ENCODE results near the gene SARDH. TPM values are rescaled to one million over a fixed set of nuclear protein-coding genes. Genes with fewer than 3 reads are reported as not detected.

SARDH gene
- total and polyA plus RNA-seq, 4 experiments from 2014 or later = 2.5 to 19.3 (median 11.4) TPM

- Mint-ChIP-seq H3K36me3 (no peaks in the 10 kb centered on the region), H3K4me1 (peaks cover 12 to 43% (median 24%) of the 10 kb centered on the region in 4 donors), H3K27ac (peak overlapping the region in 2 of 7 donors; percentile 60 to 82), H3K27me3 (peaks cover 14 to 45% of the 10 kb centered on the region in 2 donors), H3K4me3 (peak overlapping the region in 4 of 8 donors; percentile 43 to 66 (median 56)), H3K9me3 (no peaks in the 10 kb centered on the region)
- Histone ChIP-seq H3K4me1 (ENCODE audit: insufficient read depth, low read length) (peaks cover 34% of the 10 kb centered on the region), H3K27ac (ENCODE audit: low read depth, low read length) (no peak overlapping the region), H3K36me3 (ENCODE audit: insufficient read depth, low read length) (no peaks in the 10 kb centered on the region), H3K9me3 (ENCODE audit: control insufficient read depth in 1 of 2, low read length in 2 of 2) (no peaks in the 10 kb centered on the region), H3K27me3 (ENCODE audit: insufficient read depth, low read length) (peaks cover 6% of the 10 kb centered on the region), H3K4me3 (ENCODE audit: low read length in 2 of 2) (no peak overlapping the region)
- CTCF ChIA-PET (ENCODE audit: partially characterized antibody) = interaction anchor here (1.2 to 1.3 kb wide), 2 partner anchors 27 to 58 kb away, joined by 4 to 6 read pairs; no protein-coding TSS in a partner anchor
- intact Hi-C loops (cut with micrococcal nuclease) = loop anchor here (1.0 to 2.0 kb wide), 3 partner anchors 46 to 70 kb away; no protein-coding TSS in a partner anchor
- peak; percentile 40 to 60 (median 49) for DNase-seq
- POLR2A ChIA-PET (ENCODE audit: partially characterized antibody) = interaction anchor here (1.3 kb wide), 2 partner anchors 8 to 21 kb away, joined by 3 to 5 read pairs; no protein-coding TSS in a partner anchor
Measured at GRCh38 chr9:133656211-133657119, 81.7 kb downstream of the SARDH start.

- no peaks in the 10 kb centered on the region for H3K36me3 Mint-ChIP-seq
- POLR2A ChIA-PET (ENCODE audit: partially characterized antibody) = interaction anchor here (1.3 kb wide), 2 partner anchors 9 to 22 kb away, joined by 3 to 5 read pairs; no protein-coding TSS in a partner anchor
Measured at GRCh38 chr9:133655701-133656100, 82.5 kb downstream of the SARDH start.

GRCh38 chr9:133654736-133655657, 83.2 kb downstream of the SARDH start:
- peaks cover 6% of the 10 kb centered on the region for H3K27me3 ChIP-seq (ENCODE audit: insufficient read depth, low read length)
- H3K4me3 ChIP-seq (ENCODE audit: low read length in 2 of 2) = no peak overlapping the region
- intact Hi-C loops (cut with micrococcal nuclease) = no loop called here
- H3K36me3 ChIP-seq (ENCODE audit: insufficient read depth, low read length) = no peaks in the 10 kb centered on the region
- no peaks in the 10 kb centered on the region for H3K36me3 Mint-ChIP-seq
- no peak for DNase-seq
- no peaks in the 10 kb centered on the region for H3K9me3 ChIP-seq (ENCODE audit: control insufficient read depth in 1 of 2, low read length in 2 of 2)
- CTCF ChIA-PET (ENCODE audit: partially characterized antibody) = no interaction called here
- H3K27ac Mint-ChIP-seq = peak overlapping the region in 1 of 7 donors; percentile 30
- peak overlapping the region in 1 of 8 donors; percentile 46 for H3K4me3 Mint-ChIP-seq
- peaks cover 34% of the 10 kb centered on the region for H3K4me1 ChIP-seq (ENCODE audit: insufficient read depth, low read length)
- H3K4me1 Mint-ChIP-seq = peaks cover 12 to 43% (median 24%) of the 10 kb centered on the region in 4 donors
- POLR2A ChIA-PET (ENCODE audit: partially characterized antibody) = no interaction called here
- H3K27me3 Mint-ChIP-seq = peaks cover 14 to 43% of the 10 kb centered on the region in 2 donors
- H3K27ac ChIP-seq (ENCODE audit: low read depth, low read length) = no peak overlapping the region
- no peaks in the 10 kb centered on the region for H3K9me3 Mint-ChIP-seq

More at GRCh38 chr9:133655701-133656100, 82.5 kb downstream of the SARDH start:
- H3K4me1 Mint-ChIP-seq = peaks cover 12 to 43% (median 24%) of the 10 kb centered on the region in 4 donors
- Histone ChIP-seq H3K27me3 (ENCODE audit: insufficient read depth, low read length) (peaks cover 6% of the 10 kb centered on the region), H3K9me3 (ENCODE audit: control insufficient read depth in 1 of 2, low read length in 2 of 2) (no peaks in the 10 kb centered on the region), H3K36me3 (ENCODE audit: insufficient read depth, low read length) (no peaks in the 10 kb centered on the region), H3K4me3 (ENCODE audit: low read length in 2 of 2) (no peak overlapping the region), H3K27ac (ENCODE audit: low read depth, low read length) (no peak overlapping the region), H3K4me1 (ENCODE audit: insufficient read depth, low read length) (peaks cover 34% of the 10 kb centered on the region)
- no peak overlapping the region for H3K27ac Mint-ChIP-seq
- CTCF ChIA-PET (ENCODE audit: partially characterized antibody) = interaction anchor here (1.2 to 1.3 kb wide), 2 partner anchors 28 to 59 kb away, joined by 4 to 6 read pairs; no protein-coding TSS in a partner anchor
- no peaks in the 10 kb centered on the region for H3K9me3 Mint-ChIP-seq
- intact Hi-C loops (cut with micrococcal nuclease) = loop anchor here (1.0 to 2.0 kb wide), 3 partner anchors 47 to 71 kb away; no protein-coding TSS in a partner anchor
- no peak overlapping the region for H3K4me3 Mint-ChIP-seq
- peaks cover 14 to 45% of the 10 kb centered on the region in 2 donors for H3K27me3 Mint-ChIP-seq
- DNase-seq = no peak

GRCh38 chr9:133653638-133654037, 84.5 kb downstream of the SARDH start:
- CTCF ChIA-PET (ENCODE audit: partially characterized antibody) = interaction anchor here (1.2 kb wide), 1 partner anchor 75 kb away, joined by 3 read pairs; no protein-coding TSS in a partner anchor
- DNase-seq = no peak
- Mint-ChIP-seq H3K4me3 (no peak overlapping the region), H3K27ac (no peak overlapping the region), H3K4me1 (peaks cover 9 to 31% (median 17%) of the 10 kb centered on the region in 4 donors), H3K27me3 (peaks cover 19 to 44% of the 10 kb centered on the region in 2 donors), H3K9me3 (no peaks in the 10 kb centered on the region), H3K36me3 (no peaks in the 10 kb centered on the region)
- Histone ChIP-seq H3K27ac (ENCODE audit: low read depth, low read length) (no peak overlapping the region), H3K36me3 (ENCODE audit: insufficient read depth, low read length) (no peaks in the 10 kb centered on the region), H3K9me3 (ENCODE audit: control insufficient read depth in 1 of 2, low read length in 2 of 2) (no peaks in the 10 kb centered on the region), H3K27me3 (ENCODE audit: insufficient read depth, low read length) (peaks cover 6% of the 10 kb centered on the region), H3K4me3 (ENCODE audit: low read length in 2 of 2) (no peak overlapping the region), H3K4me1 (ENCODE audit: insufficient read depth, low read length) (peaks cover 22% of the 10 kb centered on the region)
- POLR2A ChIA-PET (ENCODE audit: partially characterized antibody) = no interaction called here
- intact Hi-C loops (cut with micrococcal nuclease) = no loop called here

GRCh38 chr9:133650026-133650425, 88.1 kb downstream of the SARDH start:
- CTCF ChIA-PET (ENCODE audit: partially characterized antibody) = no interaction called here
- H3K27ac ChIP-seq (ENCODE audit: low read depth, low read length) = no peak overlapping the region
- H3K27me3 Mint-ChIP-seq = peaks cover 13 to 17% of the 10 kb centered on the region in 2 donors
- no peak overlapping the region for H3K4me3 Mint-ChIP-seq
- H3K27me3 ChIP-seq (ENCODE audit: insufficient read depth, low read length) = no peaks in the 10 kb centered on the region
- H3K36me3 ChIP-seq (ENCODE audit: insufficient read depth, low read length) = no peaks in the 10 kb centered on the region
- H3K4me3 ChIP-seq (ENCODE audit: low read length in 2 of 2) = no peak overlapping the region
- POLR2A ChIA-PET (ENCODE audit: partially characterized antibody) = no interaction called here
- peak overlapping the region in 1 of 7 donors; percentile 53 for H3K27ac Mint-ChIP-seq
- H3K36me3 Mint-ChIP-seq = no peaks in the 10 kb centered on the region
- H3K4me1 Mint-ChIP-seq = peaks cover 0 to 7% (median 3%) of the 10 kb centered on the region in 4 donors
- H3K9me3 Mint-ChIP-seq = no peaks in the 10 kb centered on the region
- H3K9me3 ChIP-seq (ENCODE audit: control insufficient read depth in 1 of 2, low read length in 2 of 2) = no peaks in the 10 kb centered on the region
- no peak for DNase-seq
- intact Hi-C loops (cut with micrococcal nuclease) = no loop called here
- H3K4me1 ChIP-seq (ENCODE audit: insufficient read depth, low read length) = no peaks in the 10 kb centered on the region

- H3K27me3 ChIP-seq (ENCODE audit: insufficient read depth, low read length) = no peaks in the 10 kb centered on the region
- peak overlapping the region in 1 of 8 donors; percentile 42 for H3K4me3 Mint-ChIP-seq
- intact Hi-C loops (cut with micrococcal nuclease) = no loop called here
- peaks cover 11 to 15% of the 10 kb centered on the region in 2 donors for H3K27me3 Mint-ChIP-seq
- no peak overlapping the region for H3K27ac ChIP-seq (ENCODE audit: low read depth, low read length)
- H3K4me1 Mint-ChIP-seq = peaks cover 0 to 7% (median 4%) of the 10 kb centered on the region in 4 donors
- no peaks in the 10 kb centered on the region for H3K36me3 ChIP-seq (ENCODE audit: insufficient read depth, low read length)
- no peaks in the 10 kb centered on the region for H3K9me3 ChIP-seq (ENCODE audit: control insufficient read depth in 1 of 2, low read length in 2 of 2)
- H3K4me1 ChIP-seq (ENCODE audit: insufficient read depth, low read length) = no peaks in the 10 kb centered on the region
- no peak for DNase-seq
- H3K4me3 ChIP-seq (ENCODE audit: low read length in 2 of 2) = no peak overlapping the region
- no peak overlapping the region for H3K27ac Mint-ChIP-seq
- H3K9me3 Mint-ChIP-seq = no peaks in the 10 kb centered on the region
- ChIA-PET CTCF (ENCODE audit: partially characterized antibody) (no interaction called here), POLR2A (ENCODE audit: partially characterized antibody) (no interaction called here)
- no peaks in the 10 kb centered on the region for H3K36me3 Mint-ChIP-seq
Measured at GRCh38 chr9:133649194-133649593, 89.0 kb downstream of the SARDH start.
